Kidney epithelial cell (primary cell): ENCODE measurements around the gene CEACAM1. TPM values are rescaled to one million over a fixed set of nuclear protein-coding genes. Genes with fewer than 3 reads are reported as not detected.
"Not testable (repeated sequence)": the region's sequence is repeated elsewhere in the genome, so short reads cannot be mapped to it uniquely, and the experiment has no call there.

Experiments
- DNase-seq: peaks from one replicate; pipeline ENCODE4 v3.0.0-alpha.2; 2010; ENCODE audit warnings: low read depth
- H3K27me3 ChIP-seq: 2 replicates; pipeline ENCODE4 v1.6.0; 2011; ENCODE audit warnings: low read length; ENCODE audit not compliant: control insufficient read depth, insufficient read depth
- H3K36me3 ChIP-seq: 2 replicates; pipeline ENCODE4 v1.5.1; 2011; ENCODE audit warnings: low read length; ENCODE audit not compliant: control insufficient read depth, insufficient read depth
- H3K4me3 ChIP-seq: 2 replicates; pipeline ENCODE4 v1.5.1; 2011; ENCODE audit warnings: low read depth, mild to moderate bottlenecking, control low read depth, low read length
- total RNA-seq: library from RNA; depleted of rRNA; stranded (reverse); fragments of >200 nt; gene quantifications from 2 replicates; pipeline ENCODE4 v1.2.3, GENCODE V29; 2015
- TF ChIP-seq, protein P1 (sequence below): IDR thresholded peaks from 2 replicates; pipeline ENCODE4 v1.5.1; 2011; ENCODE audit warnings: mild to moderate bottlenecking, moderate library complexity, low read length, control low read depth, inconsistent platforms; ENCODE audit not compliant: insufficient read depth, poor library complexity, severe bottlenecking

Gene CEACAM1
- total RNA-seq, 1 donor from 2014 or later, result 2.1 TPM

GRCh38 chr19:42512743-42513304, 15.5 kb downstream of the CEACAM1 start:
- Histone ChIP-seq H3K36me3 (no peaks in the 10 kb centered on the region), H3K27me3 (no peaks in the 10 kb centered on the region), H3K4me3 (no peak overlapping the region)
- TF ChIP-seq, protein P1, sequence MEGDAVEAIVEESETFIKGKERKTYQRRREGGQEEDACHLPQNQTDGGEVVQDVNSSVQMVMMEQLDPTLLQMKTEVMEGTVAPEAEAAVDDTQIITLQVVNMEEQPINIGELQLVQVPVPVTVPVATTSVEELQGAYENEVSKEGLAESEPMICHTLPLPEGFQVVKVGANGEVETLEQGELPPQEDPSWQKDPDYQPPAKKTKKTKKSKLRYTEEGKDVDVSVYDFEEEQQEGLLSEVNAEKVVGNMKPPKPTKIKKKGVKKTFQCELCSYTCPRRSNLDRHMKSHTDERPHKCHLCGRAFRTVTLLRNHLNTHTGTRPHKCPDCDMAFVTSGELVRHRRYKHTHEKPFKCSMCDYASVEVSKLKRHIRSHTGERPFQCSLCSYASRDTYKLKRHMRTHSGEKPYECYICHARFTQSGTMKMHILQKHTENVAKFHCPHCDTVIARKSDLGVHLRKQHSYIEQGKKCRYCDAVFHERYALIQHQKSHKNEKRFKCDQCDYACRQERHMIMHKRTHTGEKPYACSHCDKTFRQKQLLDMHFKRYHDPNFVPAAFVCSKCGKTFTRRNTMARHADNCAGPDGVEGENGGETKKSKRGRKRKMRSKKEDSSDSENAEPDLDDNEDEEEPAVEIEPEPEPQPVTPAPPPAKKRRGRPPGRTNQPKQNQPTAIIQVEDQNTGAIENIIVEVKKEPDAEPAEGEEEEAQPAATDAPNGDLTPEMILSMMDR, result no peak
- no peak for DNase-seq

- Histone ChIP-seq H3K4me3 (no peak overlapping the region), H3K36me3 (no peaks in the 10 kb centered on the region), H3K27me3 (no peaks in the 10 kb centered on the region)
- DNase-seq, result no peak
- TF ChIP-seq, protein P1, result no peak
Measured at GRCh38 chr19:42512130-42512636, 16.1 kb downstream of the CEACAM1 start.

GRCh38 chr19:42511340-42511739, 16.9 kb downstream of the CEACAM1 start:
- Histone ChIP-seq H3K27me3 (no peaks in the 10 kb centered on the region), H3K4me3 (no peak overlapping the region), H3K36me3 (no peaks in the 10 kb centered on the region)
- TF ChIP-seq, protein P1, result no peak
- DNase-seq, result no peak

DNA sequence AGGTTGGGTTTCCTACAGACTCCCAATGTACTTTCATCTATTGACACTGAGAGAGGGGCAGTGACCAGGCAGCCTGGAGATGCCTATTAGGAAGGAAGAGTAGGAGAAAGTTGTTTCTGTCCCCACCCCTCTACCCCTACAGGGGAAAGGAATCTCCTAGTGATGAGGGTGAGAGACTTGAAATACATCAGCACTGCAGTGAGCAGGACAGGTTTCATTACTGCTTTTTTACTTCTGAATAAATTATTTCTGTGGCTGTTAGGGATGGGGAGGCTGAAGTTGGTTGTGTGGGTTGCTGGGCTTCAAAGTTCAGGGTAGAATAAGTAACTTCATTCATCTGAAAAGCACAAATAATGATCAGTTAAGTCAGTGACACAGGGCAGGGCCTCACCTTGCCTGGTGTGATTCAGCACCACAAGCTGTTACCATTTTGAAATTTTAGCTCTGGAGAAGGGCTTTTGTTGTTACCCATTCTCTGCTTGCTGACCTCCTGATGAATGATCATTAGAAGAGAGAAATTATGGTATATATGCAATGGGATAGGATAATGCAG, 19.3 kb downstream of the CEACAM1 start:
- H3K36me3 ChIP-seq, result no peaks in the 10 kb centered on the region
- TF ChIP-seq, protein P1, result no peak
- no peak for DNase-seq
- no peak overlapping the region for H3K4me3 ChIP-seq
- H3K27me3 ChIP-seq, result no peaks in the 10 kb centered on the region

GRCh38 chr19:42505066-42505465, 23.2 kb downstream of the CEACAM1 start:
- no peak for DNase-seq
- H3K4me3 ChIP-seq, result no peak overlapping the region
- TF ChIP-seq, protein P1, result no peak
- H3K36me3 ChIP-seq, result no peaks in the 10 kb centered on the region
- H3K27me3 ChIP-seq, result no peaks in the 10 kb centered on the region

GRCh38 chr19:42501733-42502132, 26.5 kb downstream of the CEACAM1 start:
- no peaks in the 10 kb centered on the region for H3K27me3 ChIP-seq
- TF ChIP-seq, protein P1, result no peak
- no peaks in the 10 kb centered on the region for H3K36me3 ChIP-seq
- H3K4me3 ChIP-seq, result no peak overlapping the region
- DNase-seq, result no peak

DNA sequence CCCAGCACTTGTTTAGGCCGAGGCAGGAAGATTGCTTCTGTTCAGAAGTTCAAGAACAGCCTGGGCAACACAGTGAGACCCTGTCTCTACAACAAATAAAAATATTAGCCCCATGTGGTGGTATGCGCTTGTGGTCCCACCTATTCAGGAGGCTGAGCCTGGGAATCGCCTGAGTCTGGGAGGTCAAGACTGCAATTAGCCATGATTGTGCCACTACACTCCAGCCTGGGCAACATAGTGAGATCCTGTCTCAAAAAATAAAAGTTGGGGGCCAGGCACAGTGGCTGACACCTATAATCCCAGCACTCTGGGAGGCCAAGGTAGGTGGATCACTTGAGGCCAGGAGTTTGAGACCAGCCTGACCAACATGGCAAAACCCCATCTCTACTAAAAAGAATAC, 27.0 kb downstream of the CEACAM1 start:
- H3K4me3 ChIP-seq, H3K36me3 ChIP-seq, DNase-seq, H3K27me3 ChIP-seq: not testable (repeated sequence)
